Measurements from ENCODE around the gene VWA5B2.

Gene VWA5B2

GRCh38 chr3:184236636-184237035 is 7.3 kb downstream of the VWA5B2 start:
- DNase-seq = no peak
- no peak overlapping the region for H3K27ac ChIP-seq
- H3K36me3 ChIP-seq (replicated peaks) = no peaks in the 10 kb centered on the region
- no peak overlapping the region for H3K4me3 ChIP-seq (ENCODE audit: low read depth, low read length)
- H3K27me3 ChIP-seq (replicated peaks) = peaks cover 12% of the 10 kb centered on the region
- in situ Hi-C loops (cut with HindIII; ENCODE audit: low pct_ligation_motif_present, low sequenced_read_pairs) = no loop called here
- no peak for TF ChIP-seq CTCF (IDR thresholded peaks at IDR 0.05; ENCODE audit: low read depth, low read length, missing control alignments)

GRCh38 chr3:184237211-184237610 is 7.8 kb downstream of the VWA5B2 start:
- no peak for TF ChIP-seq CTCF (IDR thresholded peaks at IDR 0.05; ENCODE audit: low read depth, low read length, missing control alignments)
- no peak overlapping the region for H3K4me3 ChIP-seq (ENCODE audit: low read depth, low read length)
- DNase-seq = no peak
- peaks cover 8% of the 10 kb centered on the region for H3K27me3 ChIP-seq (replicated peaks)
- H3K27ac ChIP-seq = no peak overlapping the region
- in situ Hi-C loops (cut with HindIII; ENCODE audit: low pct_ligation_motif_present, low sequenced_read_pairs) = no loop called here
- H3K36me3 ChIP-seq (replicated peaks) = peaks cover 3% of the 10 kb centered on the region

- no peak for TF ChIP-seq CTCF (IDR thresholded peaks at IDR 0.05; ENCODE audit: low read depth, low read length, missing control alignments)
- Histone ChIP-seq H3K4me3 (ENCODE audit: low read depth, low read length) (no peak overlapping the region), H3K27me3 (replicated peaks) (peaks cover 2% of the 10 kb centered on the region), H3K36me3 (replicated peaks) (peaks cover 7% of the 10 kb centered on the region), H3K27ac (no peak overlapping the region)
- in situ Hi-C loops (cut with HindIII; ENCODE audit: low pct_ligation_motif_present, low sequenced_read_pairs) = no loop called here
- DNase-seq = no peak
Measured at GRCh38 chr3:184237807-184238206, 8.4 kb downstream of the VWA5B2 start.

- H3K4me3 ChIP-seq (ENCODE audit: low read depth, low read length) = no peak overlapping the region
- DNase-seq = no peak
- no peaks in the 10 kb centered on the region for H3K27me3 ChIP-seq (replicated peaks)
- peaks cover 13% of the 10 kb centered on the region for H3K36me3 ChIP-seq (replicated peaks)
- no peak for TF ChIP-seq CTCF (IDR thresholded peaks at IDR 0.05; ENCODE audit: low read depth, low read length, missing control alignments)
- no peak overlapping the region for H3K27ac ChIP-seq
- in situ Hi-C loops (cut with HindIII; ENCODE audit: low pct_ligation_motif_present, low sequenced_read_pairs) = no loop called here
Measured at GRCh38 chr3:184238246-184238818, 8.9 kb downstream of the VWA5B2 start.

- TF ChIP-seq CTCF (IDR thresholded peaks at IDR 0.05; ENCODE audit: low read depth, low read length, missing control alignments) = no peak
- H3K27ac ChIP-seq = no peak overlapping the region
- in situ Hi-C loops (cut with HindIII; ENCODE audit: low pct_ligation_motif_present, low sequenced_read_pairs) = no loop called here
- peaks cover 22% of the 10 kb centered on the region for H3K36me3 ChIP-seq (replicated peaks)
- no peaks in the 10 kb centered on the region for H3K27me3 ChIP-seq (replicated peaks)
- DNase-seq = no peak
- no peak overlapping the region for H3K4me3 ChIP-seq (ENCODE audit: low read depth, low read length)
Measured at GRCh38 chr3:184239221-184239620, 9.8 kb downstream of the VWA5B2 start.

GRCh38 chr3:184239708-184240107 is 10.3 kb downstream of the VWA5B2 start:
- no peak for TF ChIP-seq CTCF (IDR thresholded peaks at IDR 0.05; ENCODE audit: low read depth, low read length, missing control alignments)
- no peak for DNase-seq
- Histone ChIP-seq H3K36me3 (replicated peaks) (peaks cover 22% of the 10 kb centered on the region), H3K27ac (no peak overlapping the region), H3K27me3 (replicated peaks) (no peaks in the 10 kb centered on the region), H3K4me3 (ENCODE audit: low read depth, low read length) (no peak overlapping the region)
- in situ Hi-C loops (cut with HindIII; ENCODE audit: low pct_ligation_motif_present, low sequenced_read_pairs) = no loop called here
